ENCODE measurements around the gene RGPD3.
"Not testable (repeated sequence)": the region's sequence is repeated elsewhere in the genome, so short reads cannot be mapped to it uniquely, and the experiment has no call there.

RGPD3 gene

DNA sequence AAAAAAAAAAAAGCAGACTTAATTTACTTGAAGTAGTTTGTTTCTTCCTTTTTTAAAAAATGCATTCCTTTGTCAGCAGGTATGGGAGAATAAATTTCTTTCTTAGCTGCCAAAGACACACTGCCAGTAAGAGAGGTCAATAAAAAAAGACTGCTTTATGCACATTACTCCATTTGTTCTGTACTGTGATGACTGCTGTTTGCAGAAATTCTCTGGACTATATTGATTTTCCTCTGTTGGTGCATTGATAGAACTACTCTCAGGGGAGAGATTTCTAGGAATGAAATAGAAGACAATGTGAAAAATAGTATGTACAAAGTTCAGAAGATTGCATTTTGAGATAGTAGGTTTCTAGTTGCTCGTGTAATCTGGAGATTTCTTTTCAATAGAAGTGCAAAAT lies 11.3 kb upstream of the RGPD3 start:
- DNase-seq: not testable (repeated sequence)

GRCh38 chr2:106477647-106478046 lies 9.4 kb upstream of the RGPD3 start:
- DNase-seq: not testable (repeated sequence)

DNA sequence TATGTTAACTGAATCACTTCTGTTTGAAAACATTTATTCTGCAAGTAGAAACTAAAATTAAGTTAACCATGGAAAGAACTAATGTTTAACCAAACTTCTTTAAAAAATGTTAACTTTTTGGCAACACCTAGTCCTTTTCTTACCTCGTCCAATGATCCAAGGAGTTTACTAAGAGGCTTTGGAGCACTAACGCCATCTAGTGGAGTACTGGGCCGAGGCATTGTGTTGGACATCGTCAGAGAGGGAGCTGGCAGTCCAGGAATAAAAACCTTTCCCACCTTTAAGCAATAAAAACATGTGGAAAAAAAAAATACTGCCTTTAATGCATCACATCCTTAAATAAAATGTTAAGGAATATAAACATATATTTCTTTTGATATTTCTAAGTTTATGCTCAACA lies 2.4 kb upstream of the RGPD3 start:
- DNase-seq: peak; percentile 71

DNA sequence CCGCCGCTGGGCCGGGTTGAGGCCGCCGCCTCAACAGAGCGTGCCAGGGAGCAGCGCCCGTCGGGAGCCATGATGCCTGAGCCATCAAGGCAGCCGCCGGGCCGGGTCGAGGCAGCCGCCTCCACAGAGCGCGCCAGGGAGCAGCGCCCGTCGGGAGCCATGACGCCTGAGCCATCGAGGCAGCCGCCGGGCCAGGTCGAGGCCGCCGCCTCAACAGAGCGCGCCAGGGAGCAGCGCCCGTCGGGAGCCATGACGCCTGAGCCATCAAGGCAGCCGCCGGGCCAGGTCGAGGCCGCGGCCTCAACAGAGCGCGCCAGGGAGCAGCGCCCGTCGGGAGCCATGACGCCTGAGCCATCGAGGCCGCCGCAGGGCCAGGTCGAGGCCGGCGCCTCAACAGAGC lies 697 bp downstream of the RGPD3 start:
- not testable (repeated sequence) for DNase-seq

DNA sequence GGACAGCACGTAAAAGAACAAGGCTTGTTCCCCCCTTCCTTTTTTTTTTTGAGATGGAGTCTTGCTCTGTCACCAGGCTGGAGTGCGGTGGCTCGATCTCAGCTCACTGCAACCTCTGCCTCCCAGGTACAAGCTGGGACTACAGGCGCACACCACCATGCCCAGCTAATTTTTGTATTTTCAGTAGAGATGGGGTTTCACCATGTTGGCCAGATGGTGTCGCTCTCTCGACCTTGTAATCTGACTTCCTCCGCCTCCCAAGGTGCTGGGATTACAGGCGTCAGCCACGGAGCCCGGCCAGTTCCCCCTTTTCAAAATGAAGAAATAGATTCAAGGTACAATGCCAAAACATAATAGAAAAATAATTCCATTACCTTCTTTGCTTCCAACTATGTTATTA lies 6.3 kb downstream of the RGPD3 start:
- DNase-seq: peak; percentile 59

DNA sequence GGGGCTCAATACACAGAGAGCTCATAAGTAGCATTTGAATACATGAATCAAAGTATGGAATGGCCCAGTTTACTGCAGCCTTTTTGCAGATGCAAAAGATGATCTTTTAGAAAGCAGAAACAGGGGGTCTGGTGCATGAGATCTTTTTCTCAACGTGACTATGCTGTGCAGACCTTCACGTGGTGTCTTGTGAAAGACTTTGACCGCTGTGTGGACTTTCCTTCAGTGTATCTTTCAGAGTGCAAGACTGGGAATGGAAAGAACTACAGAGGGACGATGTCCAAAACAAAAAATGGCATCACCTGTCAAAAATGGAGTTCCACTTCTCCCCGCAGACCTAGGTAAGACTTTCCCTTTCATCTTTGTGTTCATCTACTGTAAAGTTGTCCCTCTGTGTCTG lies 77.5 kb downstream of the RGPD3 start:
- not testable (repeated sequence) for DNase-seq

DNA sequence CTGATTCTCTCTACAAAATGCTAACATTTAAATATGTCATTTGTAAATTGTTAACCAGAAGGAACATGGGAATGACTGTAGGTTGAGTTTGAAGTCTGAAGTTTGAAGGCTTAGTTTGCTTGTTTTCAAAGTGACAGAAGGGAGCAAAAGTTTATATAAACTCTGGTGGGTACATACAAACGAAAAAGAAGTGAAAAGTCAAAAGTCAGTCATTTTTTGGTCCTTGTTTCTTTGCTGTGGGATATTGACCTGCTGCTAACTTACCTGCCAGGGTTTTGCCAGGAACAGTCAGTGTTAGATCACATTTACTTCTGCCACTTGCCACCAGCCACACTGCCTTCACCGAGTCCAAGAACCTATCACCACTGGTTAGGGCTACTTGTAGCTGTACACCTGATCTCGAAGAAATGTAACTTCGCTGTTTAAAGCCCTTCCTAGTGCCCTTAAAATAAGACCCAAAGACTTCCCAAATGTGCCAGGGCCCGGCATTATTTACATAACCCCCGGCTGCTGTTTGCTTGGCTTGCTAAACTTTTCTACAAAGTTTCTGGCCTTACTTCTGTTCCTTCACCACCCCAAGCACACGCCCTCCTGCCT lies 79.3 kb downstream of the RGPD3 start:
- not testable (repeated sequence) for DNase-seq

- DNase-seq: not testable (repeated sequence)
These were observed 83.7 kb downstream of the RGPD3 start for GRCh38 chr2:106384548-106384947.

DNA sequence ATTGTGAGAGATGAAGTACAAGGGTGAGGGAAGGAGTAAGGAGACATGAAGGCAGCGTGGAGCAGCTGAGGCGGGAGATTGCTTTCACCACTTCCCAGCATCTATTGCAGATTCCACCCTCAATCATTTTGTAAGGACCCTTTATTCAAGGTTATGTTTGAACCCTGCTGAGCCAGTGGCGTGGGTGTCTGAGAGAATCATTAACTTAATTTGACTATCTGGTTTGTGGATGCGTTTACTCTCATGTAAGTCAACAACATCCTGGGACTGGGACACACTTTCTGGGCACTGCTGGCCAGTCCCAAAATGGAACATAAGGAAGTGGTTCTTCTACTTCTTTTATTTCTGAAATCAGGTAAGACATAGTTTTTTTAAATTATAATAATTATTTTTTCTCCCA lies 86.3 kb downstream of the RGPD3 start:
- not testable (repeated sequence) for DNase-seq

- DNase-seq: not testable (repeated sequence)
These were observed 88.6 kb downstream of the RGPD3 start for GRCh38 chr2:106379567-106379966.

GRCh38 chr2:106369182-106369581 lies 99.0 kb downstream of the RGPD3 start:
- DNase-seq: not testable (repeated sequence)

DNA sequence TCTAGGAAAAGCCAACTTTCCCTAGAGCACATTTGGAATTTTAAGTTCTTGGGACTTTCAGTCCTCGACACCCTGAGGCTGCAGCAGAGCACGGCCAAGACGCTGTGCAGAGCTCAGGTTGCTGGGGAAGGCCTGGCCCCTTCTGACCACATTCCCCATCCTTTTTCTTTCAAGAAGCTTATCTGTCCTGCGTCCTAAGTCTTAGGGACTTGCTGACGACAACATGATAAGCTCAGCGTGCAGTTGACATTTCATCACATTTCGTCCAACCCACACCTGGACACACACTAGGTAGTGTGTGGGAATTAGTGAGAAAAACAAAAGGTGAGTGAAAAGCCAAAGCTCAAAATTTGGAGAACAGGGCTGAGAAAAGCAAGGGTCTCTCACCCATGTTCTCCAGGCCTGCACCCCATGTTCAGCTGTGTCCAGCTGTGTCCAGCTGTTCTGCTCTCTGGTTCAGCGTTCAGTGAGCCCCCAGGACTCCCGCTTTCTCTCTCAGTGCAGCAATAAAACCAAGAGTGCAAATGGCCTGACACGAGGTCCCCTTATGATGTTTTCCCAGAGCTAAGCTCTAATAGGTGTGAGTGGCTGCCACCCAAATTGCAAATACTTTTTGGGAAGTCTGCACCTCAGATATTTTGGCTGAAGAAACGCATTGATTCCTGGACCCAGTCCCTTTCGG lies 101.9 kb downstream of the RGPD3 start:
- DNase-seq: no peak

GRCh38 chr2:106363791-106364190 lies 104.4 kb downstream of the RGPD3 start:
- DNase-seq: no peak

- no peak for DNase-seq
These were observed 105.4 kb downstream of the RGPD3 start for GRCh38 chr2:106362789-106363188.

GRCh38 chr2:106359512-106359911 lies 108.7 kb downstream of the RGPD3 start:
- no peak for DNase-seq

DNA sequence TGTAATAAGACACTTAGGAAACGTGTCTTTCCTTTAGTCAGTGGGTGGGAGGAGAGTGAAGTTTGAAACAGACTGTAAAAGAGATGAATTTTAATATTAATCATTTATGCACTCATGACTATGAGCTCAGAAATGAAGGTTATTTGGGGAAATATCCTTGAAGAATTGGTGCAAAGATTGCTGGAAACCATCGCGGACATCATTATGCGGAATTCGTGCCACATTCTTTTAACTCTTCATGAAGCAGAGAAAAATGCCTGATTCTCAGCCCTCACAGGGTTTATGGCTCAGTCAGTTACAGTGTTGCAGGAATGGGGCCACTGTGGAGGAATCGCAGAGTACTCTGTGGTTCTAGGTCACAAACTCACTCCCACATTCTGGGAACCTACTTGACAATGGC lies 109.7 kb downstream of the RGPD3 start:
- DNase-seq: no peak

GRCh38 chr2:106358081-106358480 lies 110.1 kb downstream of the RGPD3 start:
- no peak for DNase-seq

DNA sequence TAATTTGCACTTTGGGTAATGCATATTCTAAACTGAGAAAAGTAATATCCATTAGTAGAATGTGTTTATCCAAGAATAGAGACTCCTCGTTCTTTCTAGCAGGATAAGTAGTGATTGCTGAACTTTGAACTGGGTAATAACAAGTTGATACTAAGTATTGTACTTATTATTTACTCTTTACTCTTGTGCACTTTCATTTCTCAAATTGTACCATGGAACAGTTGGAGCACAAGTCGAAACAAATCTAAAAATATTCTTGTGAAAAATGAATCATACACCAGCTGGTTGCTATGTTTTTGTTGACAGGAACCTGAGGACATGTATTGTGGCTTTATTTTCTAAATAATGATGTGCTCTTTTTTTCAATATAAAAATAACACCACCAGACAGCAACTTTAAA lies 111.9 kb downstream of the RGPD3 start:
- no peak for DNase-seq

DNA sequence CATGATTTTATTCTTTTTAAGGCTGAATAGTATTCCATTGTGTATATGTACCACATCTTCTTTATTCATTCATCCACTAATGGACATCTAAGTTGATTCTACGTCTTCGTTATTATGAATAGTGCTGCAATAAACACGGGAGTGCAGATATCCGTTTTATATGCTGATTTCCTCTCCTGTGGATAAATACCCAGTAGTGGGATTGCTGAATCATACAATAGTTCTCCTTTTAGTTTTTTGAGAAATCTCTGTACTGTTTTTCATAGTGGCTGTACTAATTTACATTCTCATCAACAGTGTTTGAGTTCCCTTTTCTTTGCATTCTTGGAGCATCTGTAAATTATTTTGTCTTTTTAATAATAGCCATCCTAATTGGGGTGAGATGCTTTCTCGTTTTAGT lies 114.5 kb downstream of the RGPD3 start:
- DNase-seq: no peak

- DNase-seq: no peak
These were observed 117.2 kb downstream of the RGPD3 start for GRCh38 chr2:106350980-106351379.

DNA sequence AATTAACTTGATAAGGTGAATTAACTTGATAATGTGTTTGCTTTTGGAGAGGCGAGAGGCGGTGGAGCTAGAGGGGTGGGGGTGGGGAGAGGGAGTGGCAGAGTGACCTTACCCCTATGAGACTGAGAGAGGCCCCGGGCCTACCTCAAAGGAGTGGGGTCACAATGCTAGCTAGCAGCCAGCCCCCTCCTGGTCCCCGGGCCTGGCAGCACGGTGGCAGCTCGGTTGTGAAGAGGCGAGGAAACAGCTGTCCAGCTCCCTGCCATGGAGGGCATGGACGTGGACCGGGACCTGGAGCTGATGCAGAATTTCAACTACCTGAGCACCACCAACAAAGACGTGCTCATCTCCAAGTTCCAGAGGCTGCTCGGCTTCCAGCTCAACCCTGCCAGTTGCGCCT lies 123.9 kb downstream of the RGPD3 start:
- no peak for DNase-seq

- DNase-seq: no peak
These were observed 124.9 kb downstream of the RGPD3 start for GRCh38 chr2:106343274-106343673.

GRCh38 chr2:106342831-106343251 lies 125.4 kb downstream of the RGPD3 start:
- no peak for DNase-seq

- DNase-seq: no peak
These were observed 126.5 kb downstream of the RGPD3 start for GRCh38 chr2:106341666-106342065.

Data from activated CD8-positive, alpha-beta memory T cell treated with anti-CD3 and anti-CD28 coated beads for 24 hours (primary cell).